Measurements from ENCODE around the gene MAN1B1. TPM values are rescaled to one million over a fixed set of nuclear protein-coding genes. Genes with fewer than 3 reads are reported as not detected.

The MAN1B1 gene
- total and polyA plus RNA-seq, 2 of the 8 experiments (the other 6 are each of a cell fraction or from before 2014, with no cell fraction given) = 33.7 to 36.3 TPM

DNA sequence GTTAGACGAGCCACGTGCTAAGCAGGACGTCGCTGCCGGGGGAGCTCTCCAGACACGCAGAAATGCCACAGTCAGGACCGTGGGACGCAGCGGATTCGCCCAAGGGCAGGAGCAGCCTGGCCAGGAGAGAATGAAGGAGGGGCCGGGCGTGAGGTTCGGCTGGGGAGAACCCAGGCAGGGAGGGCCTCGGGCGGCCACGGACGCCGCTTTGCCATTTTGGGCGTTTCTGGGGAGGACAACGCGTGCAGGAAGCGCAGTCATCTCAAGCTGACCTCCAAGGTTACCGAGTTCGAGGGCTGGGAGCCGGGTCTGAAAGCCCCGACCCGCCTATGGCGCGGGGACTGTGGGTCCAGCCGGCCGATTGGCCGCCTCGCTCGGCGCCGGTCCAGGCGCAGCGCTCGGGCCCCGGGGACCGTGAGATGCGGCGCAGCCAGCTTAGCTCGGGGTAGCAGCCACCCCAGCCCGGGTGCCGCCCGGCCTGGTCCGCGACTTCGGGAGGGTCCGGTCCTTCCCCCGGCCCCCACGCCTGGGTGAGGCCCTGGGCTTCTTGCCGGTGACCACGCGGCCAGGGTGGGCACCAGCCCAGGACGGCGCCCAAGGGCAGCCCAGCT is 760 bp upstream of the MAN1B1 start (continued):
- TF ChIP-seq, protein P1, sequence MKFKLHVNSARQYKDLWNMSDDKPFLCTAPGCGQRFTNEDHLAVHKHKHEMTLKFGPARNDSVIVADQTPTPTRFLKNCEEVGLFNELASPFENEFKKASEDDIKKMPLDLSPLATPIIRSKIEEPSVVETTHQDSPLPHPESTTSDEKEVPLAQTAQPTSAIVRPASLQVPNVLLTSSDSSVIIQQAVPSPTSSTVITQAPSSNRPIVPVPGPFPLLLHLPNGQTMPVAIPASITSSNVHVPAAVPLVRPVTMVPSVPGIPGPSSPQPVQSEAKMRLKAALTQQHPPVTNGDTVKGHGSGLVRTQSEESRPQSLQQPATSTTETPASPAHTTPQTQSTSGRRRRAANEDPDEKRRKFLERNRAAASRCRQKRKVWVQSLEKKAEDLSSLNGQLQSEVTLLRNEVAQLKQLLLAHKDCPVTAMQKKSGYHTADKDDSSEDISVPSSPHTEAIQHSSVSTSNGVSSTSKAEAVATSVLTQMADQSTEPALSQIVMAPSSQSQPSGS (IDR thresholded peaks at IDR 0.05; ENCODE audit: low read length) = no peak
- TF ChIP-seq, protein P2, sequence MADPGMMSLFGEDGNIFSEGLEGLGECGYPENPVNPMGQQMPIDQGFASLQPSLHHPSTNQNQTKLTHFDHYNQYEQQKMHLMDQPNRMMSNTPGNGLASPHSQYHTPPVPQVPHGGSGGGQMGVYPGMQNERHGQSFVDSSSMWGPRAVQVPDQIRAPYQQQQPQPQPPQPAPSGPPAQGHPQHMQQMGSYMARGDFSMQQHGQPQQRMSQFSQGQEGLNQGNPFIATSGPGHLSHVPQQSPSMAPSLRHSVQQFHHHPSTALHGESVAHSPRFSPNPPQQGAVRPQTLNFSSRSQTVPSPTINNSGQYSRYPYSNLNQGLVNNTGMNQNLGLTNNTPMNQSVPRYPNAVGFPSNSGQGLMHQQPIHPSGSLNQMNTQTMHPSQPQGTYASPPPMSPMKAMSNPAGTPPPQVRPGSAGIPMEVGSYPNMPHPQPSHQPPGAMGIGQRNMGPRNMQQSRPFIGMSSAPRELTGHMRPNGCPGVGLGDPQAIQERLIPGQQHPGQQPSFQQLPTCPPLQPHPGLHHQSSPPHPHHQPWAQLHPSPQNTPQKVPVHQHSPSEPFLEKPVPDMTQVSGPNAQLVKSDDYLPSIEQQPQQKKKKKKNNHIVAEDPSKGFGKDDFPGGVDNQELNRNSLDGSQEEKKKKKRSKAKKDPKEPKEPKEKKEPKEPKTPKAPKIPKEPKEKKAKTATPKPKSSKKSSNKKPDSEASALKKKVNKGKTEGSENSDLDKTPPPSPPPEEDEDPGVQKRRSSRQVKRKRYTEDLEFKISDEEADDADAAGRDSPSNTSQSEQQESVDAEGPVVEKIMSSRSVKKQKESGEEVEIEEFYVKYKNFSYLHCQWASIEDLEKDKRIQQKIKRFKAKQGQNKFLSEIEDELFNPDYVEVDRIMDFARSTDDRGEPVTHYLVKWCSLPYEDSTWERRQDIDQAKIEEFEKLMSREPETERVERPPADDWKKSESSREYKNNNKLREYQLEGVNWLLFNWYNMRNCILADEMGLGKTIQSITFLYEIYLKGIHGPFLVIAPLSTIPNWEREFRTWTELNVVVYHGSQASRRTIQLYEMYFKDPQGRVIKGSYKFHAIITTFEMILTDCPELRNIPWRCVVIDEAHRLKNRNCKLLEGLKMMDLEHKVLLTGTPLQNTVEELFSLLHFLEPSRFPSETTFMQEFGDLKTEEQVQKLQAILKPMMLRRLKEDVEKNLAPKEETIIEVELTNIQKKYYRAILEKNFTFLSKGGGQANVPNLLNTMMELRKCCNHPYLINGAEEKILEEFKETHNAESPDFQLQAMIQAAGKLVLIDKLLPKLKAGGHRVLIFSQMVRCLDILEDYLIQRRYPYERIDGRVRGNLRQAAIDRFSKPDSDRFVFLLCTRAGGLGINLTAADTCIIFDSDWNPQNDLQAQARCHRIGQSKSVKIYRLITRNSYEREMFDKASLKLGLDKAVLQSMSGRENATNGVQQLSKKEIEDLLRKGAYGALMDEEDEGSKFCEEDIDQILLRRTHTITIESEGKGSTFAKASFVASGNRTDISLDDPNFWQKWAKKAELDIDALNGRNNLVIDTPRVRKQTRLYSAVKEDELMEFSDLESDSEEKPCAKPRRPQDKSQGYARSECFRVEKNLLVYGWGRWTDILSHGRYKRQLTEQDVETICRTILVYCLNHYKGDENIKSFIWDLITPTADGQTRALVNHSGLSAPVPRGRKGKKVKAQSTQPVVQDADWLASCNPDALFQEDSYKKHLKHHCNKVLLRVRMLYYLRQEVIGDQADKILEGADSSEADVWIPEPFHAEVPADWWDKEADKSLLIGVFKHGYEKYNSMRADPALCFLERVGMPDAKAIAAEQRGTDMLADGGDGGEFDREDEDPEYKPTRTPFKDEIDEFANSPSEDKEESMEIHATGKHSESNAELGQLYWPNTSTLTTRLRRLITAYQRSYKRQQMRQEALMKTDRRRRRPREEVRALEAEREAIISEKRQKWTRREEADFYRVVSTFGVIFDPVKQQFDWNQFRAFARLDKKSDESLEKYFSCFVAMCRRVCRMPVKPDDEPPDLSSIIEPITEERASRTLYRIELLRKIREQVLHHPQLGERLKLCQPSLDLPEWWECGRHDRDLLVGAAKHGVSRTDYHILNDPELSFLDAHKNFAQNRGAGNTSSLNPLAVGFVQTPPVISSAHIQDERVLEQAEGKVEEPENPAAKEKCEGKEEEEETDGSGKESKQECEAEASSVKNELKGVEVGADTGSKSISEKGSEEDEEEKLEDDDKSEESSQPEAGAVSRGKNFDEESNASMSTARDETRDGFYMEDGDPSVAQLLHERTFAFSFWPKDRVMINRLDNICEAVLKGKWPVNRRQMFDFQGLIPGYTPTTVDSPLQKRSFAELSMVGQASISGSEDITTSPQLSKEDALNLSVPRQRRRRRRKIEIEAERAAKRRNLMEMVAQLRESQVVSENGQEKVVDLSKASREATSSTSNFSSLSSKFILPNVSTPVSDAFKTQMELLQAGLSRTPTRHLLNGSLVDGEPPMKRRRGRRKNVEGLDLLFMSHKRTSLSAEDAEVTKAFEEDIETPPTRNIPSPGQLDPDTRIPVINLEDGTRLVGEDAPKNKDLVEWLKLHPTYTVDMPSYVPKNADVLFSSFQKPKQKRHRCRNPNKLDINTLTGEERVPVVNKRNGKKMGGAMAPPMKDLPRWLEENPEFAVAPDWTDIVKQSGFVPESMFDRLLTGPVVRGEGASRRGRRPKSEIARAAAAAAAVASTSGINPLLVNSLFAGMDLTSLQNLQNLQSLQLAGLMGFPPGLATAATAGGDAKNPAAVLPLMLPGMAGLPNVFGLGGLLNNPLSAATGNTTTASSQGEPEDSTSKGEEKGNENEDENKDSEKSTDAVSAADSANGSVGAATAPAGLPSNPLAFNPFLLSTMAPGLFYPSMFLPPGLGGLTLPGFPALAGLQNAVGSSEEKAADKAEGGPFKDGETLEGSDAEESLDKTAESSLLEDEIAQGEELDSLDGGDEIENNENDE (IDR thresholded peaks at IDR 0.05; ENCODE audit: insufficient replicate concordance, low read length) = no peak
- no peak for TF ChIP-seq KDM4A (IDR thresholded peaks at IDR 0.05; ENCODE audit: low read depth, low read length, severe bottlenecking)
- TF ChIP-seq MAFK (IDR thresholded peaks at IDR 0.05; ENCODE audit: low read depth, low read length) = no peak
- TF ChIP-seq EZH2 (IDR thresholded peaks at IDR 0.05; ENCODE audit: low read depth, low read length, severe bottlenecking) = peak; percentile 35
- TF ChIP-seq, protein P3, sequence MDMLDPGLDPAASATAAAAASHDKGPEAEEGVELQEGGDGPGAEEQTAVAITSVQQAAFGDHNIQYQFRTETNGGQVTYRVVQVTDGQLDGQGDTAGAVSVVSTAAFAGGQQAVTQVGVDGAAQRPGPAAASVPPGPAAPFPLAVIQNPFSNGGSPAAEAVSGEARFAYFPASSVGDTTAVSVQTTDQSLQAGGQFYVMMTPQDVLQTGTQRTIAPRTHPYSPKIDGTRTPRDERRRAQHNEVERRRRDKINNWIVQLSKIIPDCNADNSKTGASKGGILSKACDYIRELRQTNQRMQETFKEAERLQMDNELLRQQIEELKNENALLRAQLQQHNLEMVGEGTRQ (IDR thresholded peaks at IDR 0.05; ENCODE audit: low read length) = no peak
- no peak for TF ChIP-seq CBX5 (IDR thresholded peaks at IDR 0.05; ENCODE audit: low read depth, low read length)
